Endothelial cell of umbilical vein (primary cell): Measurements from ENCODE around the gene PAK2. TPM values are rescaled to one million over a fixed set of nuclear protein-coding genes. Genes with fewer than 3 reads are reported as not detected.

ENCODE experiments used
- BruUV-seq: library from RNA; stranded (reverse); fragments of 400-500 nt; replicated peaks from 2 replicates; lab custom pipeline; 2021; lab: Mats Ljungman, UMichigan
- CTCF ChIA-PET: fragments of 300-600, 350-600 bp; sonication (Branson Sonifier 250); formaldehyde crosslinking; loops from one replicate; lab custom pipeline; 2021; ENCODE audit warnings: antibody characterized with exemption, inconsistent platforms; lab: Charles Lee
- POLR2A ChIA-PET: fragments of 300-600, 350-600 bp; sonication (Branson Sonifier 250); formaldehyde crosslinking; loops from one replicate; lab custom pipeline; 2021; ENCODE audit warnings: antibody characterized with exemption, inconsistent platforms; lab: Charles Lee
- DNase-seq: peaks from one replicate; pipeline ENCODE4 v3.0.0-alpha.2; 2011; ENCODE audit warnings: low read depth, low spot score
- FAIRE-seq: peaks from 2 replicates; lab custom pipeline; 2011; peaks lifted over from hg19 to GRCh38; lab: Jason Lieb, UNC
- H2AFZ ChIP-seq: 2 replicates; pipeline ENCODE4 v1.6.0; 2012; ENCODE audit warnings: low read depth, low read length, control low read depth, inconsistent platforms
- H3K27ac ChIP-seq: 2 replicates; pipeline ENCODE4 v1.5.1; 2011; ENCODE audit warnings: low read depth, mild to moderate bottlenecking, control low read depth, low read length, moderate library complexity; ENCODE audit not compliant: insufficient read depth
- H3K27me3 ChIP-seq, 2 experiments: 2 replicates each; pipeline versions ENCODE4 v1.6.0 to v1.6.1; 2011; ENCODE audit warnings: low read length in 2 of 2, mixed read lengths in 1 of 2; ENCODE audit not compliant: control insufficient read depth in 2 of 2, insufficient read depth in 2 of 2
- H3K36me3 ChIP-seq, 2 experiments: 2 replicates in 1 of 2; 3 replicates in 1 of 2; pipeline ENCODE4 v1.5.1; 2011; ENCODE audit warnings: low read length in 2 of 2, mild to moderate bottlenecking in 1 of 2, moderate library complexity in 1 of 2; ENCODE audit not compliant: control insufficient read depth in 2 of 2, insufficient read depth in 2 of 2; ENCODE audit errors: extremely low read depth in 1 of 2
- H3K4me1 ChIP-seq: 3 replicates; pipeline ENCODE4 v1.5.1; 2011; ENCODE audit warnings: mild to moderate bottlenecking, low read length; ENCODE audit not compliant: control insufficient read depth, insufficient read depth; ENCODE audit errors: extremely low read depth
- H3K4me2 ChIP-seq: 2 replicates; pipeline ENCODE4 v1.6.1; 2011; ENCODE audit warnings: low read length, control low read depth, mixed read lengths; ENCODE audit not compliant: insufficient read depth
- H3K4me3 ChIP-seq, 3 experiments: fragments of 200-600 bp in 1 of 3; sonication (generic), shearing (Covaris generic) in 1 of 3; replicated peaks in 1 of 3; 2 replicates each; pipeline ENCODE4 v1.5.1; 2011 to 2016; ENCODE audit warnings: control low read depth in 3 of 3, low read length in 3 of 3, mild to moderate bottlenecking in 2 of 3, inconsistent platforms in 1 of 3, low read depth in 1 of 3, moderate library complexity in 1 of 3; ENCODE audit not compliant: insufficient read depth in 1 of 3
- H3K79me2 ChIP-seq: 2 replicates; pipeline ENCODE4 v1.6.0; 2012; ENCODE audit warnings: low read length, inconsistent platforms; ENCODE audit not compliant: control insufficient read depth, insufficient read depth
- H3K9ac ChIP-seq: replicated peaks from 2 replicates; pipeline ENCODE3; 2011; ENCODE audit warnings: low read length, control low read depth; ENCODE audit not compliant: insufficient read depth; ENCODE audit errors: extremely low read depth
- H3K9me1 ChIP-seq: replicated peaks from 3 replicates; pipeline ENCODE4 v1.6.0; 2011; ENCODE audit warnings: mild to moderate bottlenecking, low read length; ENCODE audit not compliant: control insufficient read depth, insufficient read depth; ENCODE audit errors: extremely low read depth
- H3K9me3 ChIP-seq: replicated peaks from 2 replicates; pipeline ENCODE4 v1.5.1; 2012; ENCODE audit warnings: low read length, inconsistent platforms; ENCODE audit not compliant: control insufficient read depth, insufficient read depth
- H4K20me1 ChIP-seq: replicated peaks from 2 replicates; pipeline ENCODE3; 2011; ENCODE audit warnings: mild to moderate bottlenecking, low read length; ENCODE audit not compliant: control insufficient read depth, insufficient read depth; ENCODE audit errors: extremely low read depth
- EZH2 ChIP-seq: IDR thresholded peaks from 2 replicates; pipeline ENCODE4 v1.6.1; 2012; ENCODE audit warnings: borderline replicate concordance, low read depth, mild to moderate bottlenecking, moderate library complexity, low read length, inconsistent platforms; ENCODE audit not compliant: severe bottlenecking
- FOS ChIP-seq: IDR thresholded peaks from 2 replicates; pipeline ENCODE4 v1.6.1; 2011; ENCODE audit warnings: mild to moderate bottlenecking, low read length, moderate library complexity, borderline replicate concordance; ENCODE audit not compliant: insufficient read depth
- GATA2 ChIP-seq: IDR thresholded peaks from 2 replicates; pipeline ENCODE4 v1.7.0; 2011; ENCODE audit warnings: low read depth, mild to moderate bottlenecking, moderate library complexity, mixed read lengths, low read length; ENCODE audit not compliant: insufficient read length, insufficient read depth
- JUN ChIP-seq: IDR thresholded peaks from 2 replicates; pipeline ENCODE4 v1.6.1; 2011; ENCODE audit warnings: borderline replicate concordance, low read depth; ENCODE audit not compliant: insufficient read length, insufficient read depth
- MYC ChIP-seq: IDR thresholded peaks from one replicate; pipeline ENCODE4 v1.6.1; 2011; ENCODE audit warnings: mild to moderate bottlenecking, low read depth, low read length
- POLR2A ChIP-seq: IDR thresholded peaks from 2 replicates; pipeline ENCODE4 v1.6.1; 2012; ENCODE audit warnings: low read depth, mild to moderate bottlenecking, control low read depth, low read length
- POLR2AphosphoS5 ChIP-seq: IDR thresholded peaks from 2 replicates; pipeline ENCODE4 v1.6.1; 2012; ENCODE audit warnings: low read depth, mild to moderate bottlenecking, control low read depth, low read length, moderate library complexity; ENCODE audit not compliant: insufficient read depth
- dilution Hi-C: fragments of 300-500 bp; cut with MboI; formaldehyde crosslinking; loops from one replicate; pipeline ENCODE4 v1.15.0; 2019; ENCODE audit warnings: low sequenced_read_pairs; ENCODE audit not compliant: extremely low pct_ligation_motif_present
- intact Hi-C: fragments of 100-400 bp; cut with micrococcal nuclease; formaldehyde crosslinking; loops from one replicate; pipeline ENCODE4 v1.10.0; 2022
- polyA plus RNA-seq, 4 experiments: library from polyadenylated mRNA; depleted of rRNA in 3 of 4; stranded (reverse) in 3 of 4; unstranded in 1 of 4; fragments of >200 nt; gene quantifications; 2 replicates each; pipeline versions ENCODE4 v1.2.1 to v1.2.3, GENCODE V29; 2011 to 2012; ENCODE audit warnings: missing spikeins in 1 of 4
- total RNA-seq: library from RNA; stranded (reverse); gene quantifications from 2 replicates; pipeline ENCODE4 v1.2.3, GENCODE V29; 2021
- TF ChIP-seq, protein P1 (sequence below): IDR thresholded peaks from 2 replicates; pipeline ENCODE4 v1.6.1; 2011; ENCODE audit not compliant: insufficient read depth, insufficient read length
- TF ChIP-seq, protein P2 (sequence below), 2 donors: IDR thresholded peaks; 1 replicate in 1 of 2; 2 replicates in 1 of 2; pipeline ENCODE4 v1.5.1; 2011; ENCODE audit warnings: low read length in 2 of 2, mild to moderate bottlenecking in 2 of 2, moderate library complexity in 2 of 2, control low read depth in 1 of 2, inconsistent platforms in 1 of 2, low read depth in 1 of 2; ENCODE audit not compliant: insufficient read depth in 1 of 2; ENCODE audit errors: extremely low read depth in 1 of 2

The PAK2 gene
- total and polyA plus RNA-seq, 2 donors (not counting 3 experiments of a cell fraction or from before 2014, with no cell fraction given): 22.6 to 98.9 TPM

DNA sequence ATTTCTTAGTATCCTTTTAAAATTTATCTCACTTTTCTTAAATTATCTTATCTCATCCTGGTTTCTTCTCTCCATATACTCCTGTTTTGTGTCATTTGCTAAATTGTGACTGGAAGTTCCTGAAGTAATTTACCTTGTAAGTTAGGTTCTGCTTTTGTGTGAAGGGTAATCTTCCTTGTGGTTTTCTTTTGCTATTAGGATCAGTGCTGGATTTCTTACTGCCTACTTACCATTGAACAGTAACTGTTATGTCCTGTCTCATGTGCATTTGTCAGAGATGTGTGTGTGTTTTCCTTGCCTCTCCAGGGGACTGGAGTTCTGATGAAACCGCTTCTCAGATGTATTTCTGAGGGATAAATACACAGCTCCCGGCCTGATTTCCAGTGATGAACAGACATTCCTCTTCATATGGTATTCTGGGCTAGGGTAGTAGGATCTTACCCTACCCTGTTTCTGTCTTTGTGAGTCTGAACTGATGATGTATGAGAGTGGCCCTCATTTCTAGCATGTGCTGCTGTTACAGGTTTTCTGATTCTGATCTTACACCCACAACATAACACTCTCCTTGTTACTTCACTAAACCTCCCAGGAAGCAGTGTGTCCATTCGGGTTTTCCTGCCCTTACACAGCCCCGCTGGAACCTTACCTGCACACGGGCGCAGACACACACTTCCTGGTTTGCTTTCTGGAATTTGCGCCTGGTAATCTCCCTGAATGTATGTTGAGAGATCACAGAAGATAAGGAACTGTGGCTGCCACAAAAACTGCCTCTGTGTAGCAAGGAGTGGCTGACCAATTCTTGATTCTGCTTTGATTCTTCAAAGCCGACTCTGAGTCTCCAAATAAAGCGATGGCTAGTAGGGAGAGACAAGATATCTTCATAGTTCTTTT lies 14.7 kb downstream of the PAK2 start:
- TF ChIP-seq, protein P1, sequence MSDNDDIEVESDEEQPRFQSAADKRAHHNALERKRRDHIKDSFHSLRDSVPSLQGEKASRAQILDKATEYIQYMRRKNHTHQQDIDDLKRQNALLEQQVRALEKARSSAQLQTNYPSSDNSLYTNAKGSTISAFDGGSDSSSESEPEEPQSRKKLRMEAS: no peak
- peak; percentile 10 for TF ChIP-seq GATA2
- peak; percentile 8 for DNase-seq
- ChIA-PET CTCF (no interaction called here), POLR2A (no interaction called here)
- intact Hi-C loops: no loop called here
- BruUV-seq: no TSS peak
- Histone ChIP-seq H4K20me1 (peaks cover 7% of the 10 kb centered on the region), H3K36me3 (peaks cover 0 to 2% of the 10 kb centered on the region in 2 experiments), H3K9me3 (no peaks in the 10 kb centered on the region), H3K4me2 (no peak overlapping the region), H3K9me1 (no peaks in the 10 kb centered on the region), H3K27ac (no peak overlapping the region), H3K4me1 (peaks cover 6% of the 10 kb centered on the region), H3K27me3 (no peaks in the 10 kb centered on the region), H3K9ac (no peak overlapping the region), H3K4me3 (no peak overlapping the region), H3K79me2 (peaks cover 83% of the 10 kb centered on the region), H2AFZ (no peak overlapping the region)
- dilution Hi-C loops: no loop called here
- FAIRE-seq: no peak

DNA sequence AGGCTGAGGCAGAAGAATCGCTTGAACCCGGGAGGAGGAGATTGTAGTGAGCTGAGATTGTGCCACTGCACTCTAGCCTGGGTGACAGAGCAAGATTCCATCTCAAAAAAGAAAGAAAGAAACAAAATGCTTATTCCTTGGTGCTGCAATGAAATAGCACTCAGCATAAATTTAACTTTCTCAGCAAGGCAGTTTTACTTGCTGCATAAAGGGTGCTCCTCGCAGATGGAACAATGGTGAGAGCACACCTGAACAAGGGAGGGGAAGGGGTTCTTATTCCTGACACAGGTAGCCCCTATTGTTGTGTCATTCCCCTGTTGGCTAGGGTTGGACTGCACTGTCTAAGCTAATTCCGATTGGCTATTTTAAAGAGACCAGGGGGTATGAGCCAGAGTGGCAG lies 17.1 kb downstream of the PAK2 start:
- no peak for TF ChIP-seq POLR2A
- no peak for TF ChIP-seq POLR2AphosphoS5
- TF ChIP-seq EZH2: no peak
- TF ChIP-seq JUN: no peak
- TF ChIP-seq MYC: no peak
- no peak for TF ChIP-seq GATA2
- TF ChIP-seq FOS: no peak
- TF ChIP-seq, protein P2, sequence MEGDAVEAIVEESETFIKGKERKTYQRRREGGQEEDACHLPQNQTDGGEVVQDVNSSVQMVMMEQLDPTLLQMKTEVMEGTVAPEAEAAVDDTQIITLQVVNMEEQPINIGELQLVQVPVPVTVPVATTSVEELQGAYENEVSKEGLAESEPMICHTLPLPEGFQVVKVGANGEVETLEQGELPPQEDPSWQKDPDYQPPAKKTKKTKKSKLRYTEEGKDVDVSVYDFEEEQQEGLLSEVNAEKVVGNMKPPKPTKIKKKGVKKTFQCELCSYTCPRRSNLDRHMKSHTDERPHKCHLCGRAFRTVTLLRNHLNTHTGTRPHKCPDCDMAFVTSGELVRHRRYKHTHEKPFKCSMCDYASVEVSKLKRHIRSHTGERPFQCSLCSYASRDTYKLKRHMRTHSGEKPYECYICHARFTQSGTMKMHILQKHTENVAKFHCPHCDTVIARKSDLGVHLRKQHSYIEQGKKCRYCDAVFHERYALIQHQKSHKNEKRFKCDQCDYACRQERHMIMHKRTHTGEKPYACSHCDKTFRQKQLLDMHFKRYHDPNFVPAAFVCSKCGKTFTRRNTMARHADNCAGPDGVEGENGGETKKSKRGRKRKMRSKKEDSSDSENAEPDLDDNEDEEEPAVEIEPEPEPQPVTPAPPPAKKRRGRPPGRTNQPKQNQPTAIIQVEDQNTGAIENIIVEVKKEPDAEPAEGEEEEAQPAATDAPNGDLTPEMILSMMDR (IDR thresholded peaks at IDR 0.05; ENCODE audit: extremely low read depth in 1 of 2, insufficient read depth in 1 of 2, low read depth in 1 of 2, low read length in 2 of 2): no peak
- BruUV-seq: no TSS peak
- intact Hi-C loops (no loop called here), dilution Hi-C loops (no loop called here)
- Histone ChIP-seq H3K36me3 (peaks cover 0 to 2% of the 10 kb centered on the region in 2 experiments), H3K79me2 (peaks cover 74% of the 10 kb centered on the region), H3K27ac (no peak overlapping the region), H4K20me1 (peaks cover 7% of the 10 kb centered on the region), H3K9ac (no peak overlapping the region), H3K4me3 (no peak overlapping the region), H3K9me3 (no peaks in the 10 kb centered on the region), H3K27me3 (no peaks in the 10 kb centered on the region), H3K4me1 (peaks cover 6% of the 10 kb centered on the region), H2AFZ (no peak overlapping the region), H3K9me1 (no peaks in the 10 kb centered on the region), H3K4me2 (no peak overlapping the region)
- ChIA-PET POLR2A (no interaction called here), CTCF (no interaction called here)
- FAIRE-seq (no peak), DNase-seq (no peak)
